B cell (primary cell): Measurements from ENCODE around the gene ALG9.

ENCODE experiments used
- EZH2 ChIP-seq: IDR thresholded peaks from 2 replicates; pipeline ENCODE4 v1.6.1; 2012; ENCODE audit warnings: borderline replicate concordance, low read depth, mild to moderate bottlenecking, moderate library complexity, low read length; ENCODE audit not compliant: insufficient read depth, poor library complexity, severe bottlenecking
- TF ChIP-seq, protein P1 (sequence below): fragments of 200-600 bp; IDR thresholded peaks from one replicate; pipeline ENCODE4 v1.8.0; 2022; ENCODE audit warnings: antibody characterized with exemption, mild to moderate bottlenecking

DNA sequence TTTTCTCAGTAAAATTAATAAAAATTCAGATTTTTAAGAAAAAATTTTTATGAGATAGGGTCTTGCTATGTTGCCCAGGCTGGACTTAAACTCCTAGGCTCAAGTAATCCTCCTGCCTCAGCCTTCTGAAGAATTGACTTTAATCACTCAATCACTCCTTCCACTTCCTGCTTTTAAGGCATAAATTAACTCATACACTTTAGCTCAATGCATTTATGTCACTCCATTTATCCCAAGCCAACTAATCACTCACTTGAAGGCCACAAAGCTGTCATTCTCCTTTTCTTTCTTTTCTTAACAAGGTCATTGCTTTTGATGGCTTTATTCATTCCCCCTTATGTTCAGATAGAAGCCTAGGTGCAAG is 877 bp downstream of the ALG9 start:
- TF ChIP-seq, protein P1, sequence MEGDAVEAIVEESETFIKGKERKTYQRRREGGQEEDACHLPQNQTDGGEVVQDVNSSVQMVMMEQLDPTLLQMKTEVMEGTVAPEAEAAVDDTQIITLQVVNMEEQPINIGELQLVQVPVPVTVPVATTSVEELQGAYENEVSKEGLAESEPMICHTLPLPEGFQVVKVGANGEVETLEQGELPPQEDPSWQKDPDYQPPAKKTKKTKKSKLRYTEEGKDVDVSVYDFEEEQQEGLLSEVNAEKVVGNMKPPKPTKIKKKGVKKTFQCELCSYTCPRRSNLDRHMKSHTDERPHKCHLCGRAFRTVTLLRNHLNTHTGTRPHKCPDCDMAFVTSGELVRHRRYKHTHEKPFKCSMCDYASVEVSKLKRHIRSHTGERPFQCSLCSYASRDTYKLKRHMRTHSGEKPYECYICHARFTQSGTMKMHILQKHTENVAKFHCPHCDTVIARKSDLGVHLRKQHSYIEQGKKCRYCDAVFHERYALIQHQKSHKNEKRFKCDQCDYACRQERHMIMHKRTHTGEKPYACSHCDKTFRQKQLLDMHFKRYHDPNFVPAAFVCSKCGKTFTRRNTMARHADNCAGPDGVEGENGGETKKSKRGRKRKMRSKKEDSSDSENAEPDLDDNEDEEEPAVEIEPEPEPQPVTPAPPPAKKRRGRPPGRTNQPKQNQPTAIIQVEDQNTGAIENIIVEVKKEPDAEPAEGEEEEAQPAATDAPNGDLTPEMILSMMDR = no peak
- no peak for TF ChIP-seq EZH2
